SJSA1 (cell line): ENCODE measurements around the gene IRF5. TPM values are rescaled to one million over a fixed set of nuclear protein-coding genes. Genes with fewer than 3 reads are reported as not detected.

ENCODE experiments used
- total RNA-seq: library from RNA; depleted of rRNA; stranded (reverse); fragments of >200 nt; shearing (Covaris generic); gene quantifications from 2 replicates; pipeline ENCODE4 v1.2.3, GENCODE V29; 2014; rRNA removed

Gene IRF5
- total RNA-seq, 1 experiment from 2014 or later: 0.08 TPM

Other genes with a start within 250 kb of the IRF5 start
- 919 and 957 TPM in 2 replicates for gene CALU, start 198.6 kb upstream of the IRF5 start, total RNA-seq
- not detected in 2 replicates for gene OPN1SW, start 162.1 kb upstream of the IRF5 start, total RNA-seq
- 1.0 and 1.8 TPM in 2 replicates for gene CCDC136, start 146.0 kb upstream of the IRF5 start, total RNA-seq
- 56.8 and 84.7 TPM in 2 replicates for gene FLNC, start 107.5 kb upstream of the IRF5 start, total RNA-seq
- 53.6 and 96.2 TPM in 2 replicates for gene ATP6V1F, start 75.1 kb upstream of the IRF5 start, total RNA-seq
- not detected in 2 replicates for gene KCP, start 27.2 kb upstream of the IRF5 start, total RNA-seq
- gene TNPO3, start 117.2 kb downstream of the IRF5 start, total RNA-seq: 45.5 and 61.5 TPM in 2 replicates
- 0.19 and 0.82 TPM in 2 replicates for gene TSPAN33, start 206.8 kb downstream of the IRF5 start, total RNA-seq